ENCODE data around the gene ZNF775.

Gene ZNF775

DNA sequence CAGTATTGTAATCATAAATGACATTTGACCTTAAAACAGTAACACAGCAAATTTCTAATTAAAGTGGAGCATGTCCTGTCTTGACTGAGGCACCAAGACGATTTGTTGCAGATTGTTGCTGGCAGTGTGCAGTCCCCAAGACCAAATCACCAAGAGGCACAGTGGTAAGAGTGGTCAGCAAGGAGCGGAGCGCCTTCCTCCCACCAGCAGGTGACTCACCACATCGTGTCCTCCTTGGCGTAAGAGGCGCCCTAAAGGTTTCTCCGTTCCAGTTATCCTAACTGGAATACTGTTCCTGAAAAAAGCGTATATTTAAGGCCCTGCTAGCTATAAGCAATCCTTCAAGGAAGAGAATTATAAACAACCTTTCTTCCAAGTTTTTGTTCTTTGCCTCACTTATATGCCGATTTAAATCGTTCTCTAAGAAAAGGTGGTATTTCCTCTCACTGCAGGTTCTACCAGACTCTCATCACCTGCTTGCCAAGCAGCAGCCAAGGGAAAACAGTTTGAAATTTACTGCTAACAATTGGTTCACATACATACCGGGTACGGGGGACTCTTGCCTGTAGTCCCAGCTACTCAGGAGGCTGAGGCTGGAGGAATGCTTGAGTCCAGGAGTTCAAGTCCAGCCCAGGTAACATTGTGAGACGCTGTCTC, 21.2 kb upstream of the ZNF775 start:
- H3K4me3 ChIP-seq (ENCODE audit: low read depth, low read length), result no peak overlapping the region
- TF ChIP-seq, protein P1, sequence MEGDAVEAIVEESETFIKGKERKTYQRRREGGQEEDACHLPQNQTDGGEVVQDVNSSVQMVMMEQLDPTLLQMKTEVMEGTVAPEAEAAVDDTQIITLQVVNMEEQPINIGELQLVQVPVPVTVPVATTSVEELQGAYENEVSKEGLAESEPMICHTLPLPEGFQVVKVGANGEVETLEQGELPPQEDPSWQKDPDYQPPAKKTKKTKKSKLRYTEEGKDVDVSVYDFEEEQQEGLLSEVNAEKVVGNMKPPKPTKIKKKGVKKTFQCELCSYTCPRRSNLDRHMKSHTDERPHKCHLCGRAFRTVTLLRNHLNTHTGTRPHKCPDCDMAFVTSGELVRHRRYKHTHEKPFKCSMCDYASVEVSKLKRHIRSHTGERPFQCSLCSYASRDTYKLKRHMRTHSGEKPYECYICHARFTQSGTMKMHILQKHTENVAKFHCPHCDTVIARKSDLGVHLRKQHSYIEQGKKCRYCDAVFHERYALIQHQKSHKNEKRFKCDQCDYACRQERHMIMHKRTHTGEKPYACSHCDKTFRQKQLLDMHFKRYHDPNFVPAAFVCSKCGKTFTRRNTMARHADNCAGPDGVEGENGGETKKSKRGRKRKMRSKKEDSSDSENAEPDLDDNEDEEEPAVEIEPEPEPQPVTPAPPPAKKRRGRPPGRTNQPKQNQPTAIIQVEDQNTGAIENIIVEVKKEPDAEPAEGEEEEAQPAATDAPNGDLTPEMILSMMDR (conservative IDR thresholded peaks at IDR 0.05; ENCODE audit: low read depth, low read length), result no peak
- no peak for DNase-seq (ENCODE audit: low read depth)

DNA sequence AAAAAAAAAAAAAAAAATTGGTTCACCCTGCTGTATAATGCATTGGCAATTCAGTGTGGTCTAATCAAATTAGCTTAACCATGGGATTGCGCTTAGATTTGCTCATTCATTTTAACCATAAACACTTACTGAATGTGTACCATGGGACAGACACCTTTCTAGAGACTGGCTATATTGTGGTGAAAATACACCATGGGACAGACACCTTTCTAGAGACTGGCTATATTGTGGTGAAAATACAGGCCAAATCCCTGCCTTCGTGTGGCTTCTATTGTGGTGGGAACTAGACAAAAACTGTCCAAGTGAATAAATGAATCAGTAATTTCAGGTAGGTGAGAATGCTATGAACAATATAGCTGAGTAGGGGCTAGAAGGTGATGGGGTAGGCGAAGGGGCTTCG, 20.7 kb upstream of the ZNF775 start:
- TF ChIP-seq, protein P1 (conservative IDR thresholded peaks at IDR 0.05; ENCODE audit: low read depth, low read length), result no peak
- no peak overlapping the region for H3K4me3 ChIP-seq (ENCODE audit: low read depth, low read length)
- no peak for DNase-seq (ENCODE audit: low read depth)

DNA sequence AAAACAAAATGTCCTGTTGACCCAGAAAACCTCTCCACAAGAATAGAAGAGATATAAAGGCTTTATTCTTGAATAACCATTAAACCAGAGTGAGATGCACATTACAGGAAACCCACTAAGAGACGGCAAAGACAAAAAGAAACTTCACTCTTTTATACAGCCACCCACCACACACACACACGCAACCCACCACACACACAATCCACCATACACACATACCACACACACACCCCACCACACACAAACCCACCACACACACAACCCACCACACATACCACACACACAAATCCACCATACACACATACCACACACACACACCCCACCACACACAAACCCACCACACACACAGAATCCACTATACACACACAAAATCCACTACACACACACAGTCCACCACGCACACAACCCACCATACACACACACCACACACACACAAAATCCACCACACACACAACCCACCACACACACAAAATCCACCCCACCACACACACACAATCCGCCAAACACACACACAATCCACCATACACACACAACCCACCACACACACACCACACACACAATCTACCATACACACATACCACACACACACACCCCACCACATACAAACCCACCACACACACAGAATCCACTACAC, 20.0 kb upstream of the ZNF775 start:
- DNase-seq (ENCODE audit: low read depth), result no peak
- TF ChIP-seq, protein P1 (conservative IDR thresholded peaks at IDR 0.05; ENCODE audit: low read depth, low read length), result no peak
- no peak overlapping the region for H3K4me3 ChIP-seq (ENCODE audit: low read depth, low read length)

DNA sequence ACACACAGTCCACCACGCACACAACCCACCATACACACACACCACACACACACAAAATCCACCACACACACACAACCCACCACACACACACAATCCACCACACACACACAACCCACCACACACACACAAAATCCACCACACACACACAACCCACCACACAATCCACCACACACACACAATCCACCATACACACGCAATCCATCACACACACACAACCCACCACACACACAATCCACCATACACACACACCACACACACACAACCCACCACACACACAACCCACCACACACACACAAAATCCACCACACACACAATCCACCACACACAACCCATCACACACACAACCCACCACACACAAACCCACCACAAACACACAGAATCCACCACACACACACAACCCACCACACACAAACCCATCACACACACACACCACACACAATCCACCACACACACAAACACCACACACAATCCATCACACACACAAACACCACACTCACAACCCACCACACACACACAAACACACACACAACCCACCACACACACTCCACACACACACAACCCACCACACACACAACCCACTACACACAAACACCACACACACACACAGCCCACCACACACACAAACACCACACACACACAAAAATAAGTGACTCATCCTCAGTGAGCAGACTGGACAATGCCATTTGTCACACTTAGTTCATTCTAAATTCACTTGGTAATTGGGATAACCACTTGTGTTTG, 19.3 kb upstream of the ZNF775 start:
- TF ChIP-seq, protein P1 (conservative IDR thresholded peaks at IDR 0.05; ENCODE audit: low read depth, low read length), result no peak
- DNase-seq (ENCODE audit: low read depth), result no peak
- no peak overlapping the region for H3K4me3 ChIP-seq (ENCODE audit: low read depth, low read length)

DNA sequence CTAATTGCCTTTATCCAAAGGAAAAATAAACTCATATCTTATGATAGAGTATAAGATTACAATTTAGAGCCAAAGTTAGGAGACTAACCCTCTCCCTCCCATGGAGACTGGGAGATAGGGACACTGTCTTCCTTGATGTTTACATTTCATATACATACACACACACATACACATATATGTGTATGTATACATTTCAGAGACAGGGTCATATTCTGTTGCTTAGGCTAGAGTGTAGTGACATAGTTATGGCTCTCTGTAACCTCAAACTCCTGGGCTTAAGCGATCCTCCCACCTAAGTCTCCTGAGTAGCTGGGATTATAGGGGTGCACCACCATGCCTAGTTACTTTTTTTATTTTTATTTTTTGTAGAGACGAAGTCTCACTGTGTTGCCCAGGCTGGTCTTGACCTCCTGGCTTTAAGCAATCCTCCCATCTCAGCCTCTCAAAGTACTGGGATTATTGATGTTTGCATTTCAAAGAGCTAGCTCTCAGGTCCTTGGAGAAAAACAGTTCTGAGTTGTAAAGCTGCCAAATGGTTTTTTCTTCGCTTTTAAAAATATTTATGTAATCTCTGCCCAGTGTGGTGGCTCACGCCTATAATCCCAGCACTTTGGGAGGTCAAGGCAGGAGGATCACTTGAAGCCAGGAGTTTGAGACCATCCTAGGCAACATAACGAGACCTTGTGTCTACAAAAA, 18.6 kb upstream of the ZNF775 start:
- TF ChIP-seq, protein P1 (conservative IDR thresholded peaks at IDR 0.05; ENCODE audit: low read depth, low read length), result no peak
- no peak overlapping the region for H3K4me3 ChIP-seq (ENCODE audit: low read depth, low read length)
- no peak for DNase-seq (ENCODE audit: low read depth)

DNA sequence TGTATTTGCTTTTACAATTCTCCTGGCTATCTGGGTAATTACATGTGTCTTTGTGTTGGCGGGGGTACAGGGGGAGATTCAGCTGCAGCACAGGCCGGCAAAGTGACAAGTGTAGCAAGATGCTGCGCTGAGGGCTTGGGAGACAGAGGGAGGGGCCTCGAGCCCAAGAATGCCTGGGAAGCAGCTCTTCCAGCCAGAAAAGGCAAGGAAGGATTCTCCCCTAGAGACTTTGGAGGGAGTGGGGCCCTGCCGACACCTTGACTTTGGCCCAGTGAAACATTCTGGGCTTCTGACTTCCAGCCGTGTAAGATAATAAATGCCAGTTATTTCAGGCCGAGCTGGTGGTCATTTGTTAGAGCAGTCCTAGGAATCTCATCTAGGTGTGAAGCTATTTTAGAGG, 17.7 kb upstream of the ZNF775 start:
- DNase-seq (ENCODE audit: low read depth), result no peak
- TF ChIP-seq, protein P1 (conservative IDR thresholded peaks at IDR 0.05; ENCODE audit: low read depth, low read length), result no peak
- H3K4me3 ChIP-seq (ENCODE audit: low read depth, low read length), result no peak overlapping the region

All from choroid plexus epithelial cell (primary cell).